ENCODE data around the gene IFFO2.

The IFFO2 gene

GRCh38 chr1:18919197-18919905 lies 37.1 kb downstream of the IFFO2 start:
- no peak for DNase-seq (ENCODE audit: low read depth)

- no peak for DNase-seq (ENCODE audit: low read depth)
Observed at GRCh38 chr1:18918417-18918816, 38.1 kb downstream of the IFFO2 start.

- no peak for DNase-seq (ENCODE audit: low read depth)
Observed at GRCh38 chr1:18917071-18917799, 39.2 kb downstream of the IFFO2 start.

- no peak for DNase-seq (ENCODE audit: low read depth)
Observed at GRCh38 chr1:18915341-18915740, 41.1 kb downstream of the IFFO2 start.

- peak; percentile 85 for DNase-seq (ENCODE audit: low read depth)
Observed at GRCh38 chr1:18913065-18913835, 43.2 kb downstream of the IFFO2 start.

- no peak for DNase-seq (ENCODE audit: low read depth)
Observed at GRCh38 chr1:18912550-18912949, 43.9 kb downstream of the IFFO2 start.

GRCh38 chr1:18908911-18909771 lies 47.3 kb downstream of the IFFO2 start:
- no peak for DNase-seq (ENCODE audit: low read depth)

- DNase-seq (ENCODE audit: low read depth): no peak
Observed at GRCh38 chr1:18907917-18908845, 48.3 kb downstream of the IFFO2 start.

GRCh38 chr1:18907021-18907916 lies 49.2 kb downstream of the IFFO2 start:
- peak; percentile 71 for DNase-seq (ENCODE audit: low read depth)

GRCh38 chr1:18903291-18903756 lies 53.2 kb downstream of the IFFO2 start:
- DNase-seq (ENCODE audit: low read depth): no peak

- DNase-seq (ENCODE audit: low read depth): peak; percentile 99
Observed at GRCh38 chr1:18902523-18903290, 53.8 kb downstream of the IFFO2 start, which contains the start of gene ALDH4A1. Gene ALDH4A1 (minus strand): TSS chr1:18902555. CDS start chr1:18902523, 32 bp downstream.

- DNase-seq (ENCODE audit: low read depth): peak; percentile 35
Observed at GRCh38 chr1:18901952-18902522, 54.4 kb downstream of the IFFO2 start.

- no peak for DNase-seq (ENCODE audit: low read depth)
Observed at GRCh38 chr1:18901147-18901951, 55.1 kb downstream of the IFFO2 start.

- DNase-seq (ENCODE audit: low read depth): no peak
Observed at GRCh38 chr1:18900303-18900841, 56.1 kb downstream of the IFFO2 start.

GRCh38 chr1:18899363-18900049 lies 57.0 kb downstream of the IFFO2 start:
- DNase-seq (ENCODE audit: low read depth): no peak

- no peak for DNase-seq (ENCODE audit: low read depth)
Observed at GRCh38 chr1:18898567-18898966, 57.9 kb downstream of the IFFO2 start.

GRCh38 chr1:18895317-18895716 lies 61.2 kb downstream of the IFFO2 start:
- no peak for DNase-seq (ENCODE audit: low read depth)
